ENCODE measurements around the gene HIPK2. TPM values are rescaled to one million over a fixed set of nuclear protein-coding genes. Genes with fewer than 3 reads are reported as not detected.

Gene HIPK2
- total and polyA plus RNA-seq, 10 of the 15 experiments (the other 5 are each of a cell fraction or from before 2014, with no cell fraction given), result 1.7 to 39.0 (median 9.4) TPM

GRCh38 chr7:139769066-139769465 lies 8.7 kb downstream of the HIPK2 start:
- Histone ChIP-seq H3K9me3 (replicated peaks; ENCODE audit: control insufficient read depth, insufficient read depth, low read length) (no peaks in the 10 kb centered on the region), H3K27me3 (replicated peaks in 1 of 2; ENCODE audit: control insufficient read depth in 2 of 2, insufficient read depth in 2 of 2, low read length in 1 of 2) (no peaks in the 10 kb centered on the region), H3K9ac (ENCODE audit: control insufficient read depth, insufficient read depth, low read length) (no peak overlapping the region), H4K20me1 (ENCODE audit: control insufficient read depth, insufficient read depth) (peaks cover 5% of the 10 kb centered on the region), H3K4me1 (ENCODE audit: control insufficient read depth, insufficient read depth, low read length) (peaks cover 41% of the 10 kb centered on the region), H3K27ac (ENCODE audit: control insufficient read depth, insufficient read depth) (no peak overlapping the region), H3K4me3 (no peak overlapping the region), H2AFZ (ENCODE audit: control insufficient read depth, low read depth, low read length) (no peak overlapping the region), H3K4me2 (ENCODE audit: control insufficient read depth, insufficient read depth) (no peak overlapping the region; the same call in 1 of the 2 replicates), H3K36me3 (ENCODE audit: control insufficient read depth in 2 of 2, insufficient read depth in 2 of 2, low read length in 1 of 2) (peaks cover 0 to 3% of the 10 kb centered on the region in 2 experiments; a peak in 1 of 4 replicates), H3K79me2 (ENCODE audit: control insufficient read depth, insufficient read depth, low read length) (peaks cover 34% of the 10 kb centered on the region)
- no peak for FAIRE-seq
- intact Hi-C loops (cut with micrococcal nuclease; ENCODE audit: unreplicated experiment) (no loop called here), in situ Hi-C loops (cut with MboI) (no loop called here)
- 99% methylated on average over 10 of the region's 10 CpGs for WGBS (ENCODE audit: insufficient coverage, insufficient replicate concordance, low lambda C conversion rate, missing lambda C conversion rate)
- ChIA-PET RAD21 (ENCODE audit: unreplicated experiment) (interaction anchor here (1.0 to 2.2 kb wide), 2 partner anchors 122 to 124 kb away, joined by 4 to 6 read pairs; no protein-coding TSS in a partner anchor), CTCF (interaction anchor here (2.0 kb wide), 1 partner anchor 123 kb away, joined by 4 read pairs; no protein-coding TSS in a partner anchor), SMC1A (ENCODE audit: uncharacterized antibody, unreplicated experiment) (interaction anchor here (1.3 to 10.0 kb wide), 2 partner anchors 86 to 122 kb away, joined by 6 to 74 read pairs; no protein-coding TSS in a partner anchor), POLR2A (interaction anchor here (0.5 to 1.0 kb wide), 2 partner anchors 17 to 122 kb away, joined by 4 to 9 read pairs; no protein-coding TSS in a partner anchor)
- DNase-seq (ENCODE audit: low read depth, low spot score), result no peak
- no peak for ATAC-seq
- BruUV-seq (replicated peaks), result no TSS peak
- no peak for TF ChIP-seq STAT1 (conservative IDR thresholded peaks at IDR 0.05)
- TF ChIP-seq MLLT1 (IDR thresholded peaks at IDR 0.05), result no peak
- no peak for TF ChIP-seq HDAC2 (IDR thresholded peaks at IDR 0.05)
- TF ChIP-seq IRF5 (IDR thresholded peaks at IDR 0.05; ENCODE audit: borderline replicate concordance), result no peak
- no peak for TF ChIP-seq SP1 (IDR thresholded peaks at IDR 0.05; ENCODE audit: low read depth, low read length)
- no peak for TF ChIP-seq NFIC (IDR thresholded peaks at IDR 0.05; ENCODE audit: low read depth, low read length)
- no peak for TF ChIP-seq PML (IDR thresholded peaks at IDR 0.05; ENCODE audit: low read length)
- no peak for TF ChIP-seq KLF5 (IDR thresholded peaks at IDR 0.05; ENCODE audit: partially characterized antibody)
- no peak for TF ChIP-seq JUNB (IDR thresholded peaks at IDR 0.05)
- TF ChIP-seq ELK1 (IDR thresholded peaks at IDR 0.05; ENCODE audit: low read depth, low read length), result no peak
- TF ChIP-seq CHD2 (IDR thresholded peaks at IDR 0.05; ENCODE audit: borderline replicate concordance, low read depth, low read length), result no peak
- TF ChIP-seq POLR2AphosphoS2 (IDR thresholded peaks at IDR 0.05; ENCODE audit: low read depth, low read length), result no peak
- no peak for TF ChIP-seq IRF4 (IDR thresholded peaks at IDR 0.05; ENCODE audit: low read depth, low read length)
- no peak for TF ChIP-seq REST (IDR thresholded peaks at IDR 0.05; ENCODE audit: low read depth, low read length)
- no peak for TF ChIP-seq IKZF2 (IDR thresholded peaks at IDR 0.05)
- TF ChIP-seq NBN (IDR thresholded peaks at IDR 0.05), result no peak
- no peak for TF ChIP-seq EP300 (IDR thresholded peaks at IDR 0.05; ENCODE audit: borderline replicate concordance in 1 of 2, control insufficient read depth in 1 of 2, low read depth in 2 of 2, low read length in 2 of 2)
- no peak for TF ChIP-seq MEF2B (IDR thresholded peaks at IDR 0.05; ENCODE audit: partially characterized antibody, poor library complexity, severe bottlenecking)
- no peak for TF ChIP-seq TCF12 (IDR thresholded peaks at IDR 0.05; ENCODE audit: low read depth, low read length)

Data from GM12878 (cell line).